Ishikawa (cell line): ENCODE results near the gene TNFRSF25.

ENCODE experiments used
- CEBPB ChIP-seq: IDR thresholded peaks from 2 replicates; pipeline ENCODE4 v1.6.1; 2012
- CREB1 ChIP-seq: IDR thresholded peaks from 2 replicates; pipeline ENCODE4 v1.6.1; 2012; ENCODE audit warnings: low read depth
- EGR1 ChIP-seq: IDR thresholded peaks from 2 replicates; pipeline ENCODE4 v1.6.1; 2012
- EP300 ChIP-seq: IDR thresholded peaks from 2 replicates; pipeline ENCODE4 v1.6.1; 2012; ENCODE audit warnings: borderline replicate concordance
- FOXM1 ChIP-seq: IDR thresholded peaks from 2 replicates; pipeline ENCODE4 v1.6.1; 2012; ENCODE audit warnings: low read depth, borderline replicate concordance
- NFIC ChIP-seq: IDR thresholded peaks from 2 replicates; pipeline ENCODE4 v1.6.1; 2012
- RAD21 ChIP-seq: IDR thresholded peaks from 2 replicates; pipeline ENCODE4 v1.6.1; 2012; ENCODE audit warnings: low read depth
- REST ChIP-seq: IDR thresholded peaks from 2 replicates; pipeline ENCODE4 v1.6.1; 2012; ENCODE audit warnings: low read depth, mild to moderate bottlenecking
- TAF1 ChIP-seq: IDR thresholded peaks from 2 replicates; pipeline ENCODE4 v1.6.1; 2012; ENCODE audit warnings: low read depth, mild to moderate bottlenecking
- TCF12 ChIP-seq: IDR thresholded peaks from 2 replicates; pipeline ENCODE4 v1.6.1; 2012; ENCODE audit warnings: low read depth
- TEAD4 ChIP-seq: IDR thresholded peaks from 2 replicates; pipeline ENCODE4 v1.6.1; 2012
- YY1 ChIP-seq: IDR thresholded peaks from 2 replicates; pipeline ENCODE4 v1.6.1; 2012; ENCODE audit warnings: low read depth
- ZBTB7A ChIP-seq: IDR thresholded peaks from 2 replicates; pipeline ENCODE4 v1.6.1; 2012; ENCODE audit warnings: low read depth
- TF ChIP-seq, protein P1 (sequence below): IDR thresholded peaks from 2 replicates; pipeline ENCODE4 v1.6.1; 2012
- TF ChIP-seq, protein P2 (sequence below): IDR thresholded peaks from 2 replicates; pipeline ENCODE4 v1.6.1; 2012

The TNFRSF25 gene

GRCh38 chr1:6491480-6491962 is 25.5 kb upstream of the TNFRSF25 start, which contains the start of gene PLEKHG5:
Gene PLEKHG5, minus strand, starts transcription at chr1:6491667. Its CDS starts 14,096 bp downstream, at chr1:6477571.
- TF ChIP-seq NFIC, result no peak
- peak; percentile 25; the same call in 1 of the 2 replicates for TF ChIP-seq TCF12
- no peak for TF ChIP-seq REST
- 0 out of 2 replicates have a peak, but pooled peaks have one; percentile 3 for TF ChIP-seq TAF1
- peak; percentile 26; the same call in 1 of the 2 replicates for TF ChIP-seq YY1
- TF ChIP-seq EP300, result peak; percentile 48; the same call in 1 of the 2 replicates
- TF ChIP-seq TEAD4, result no peak
- TF ChIP-seq, protein P1, sequence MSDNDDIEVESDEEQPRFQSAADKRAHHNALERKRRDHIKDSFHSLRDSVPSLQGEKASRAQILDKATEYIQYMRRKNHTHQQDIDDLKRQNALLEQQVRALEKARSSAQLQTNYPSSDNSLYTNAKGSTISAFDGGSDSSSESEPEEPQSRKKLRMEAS, result peak; percentile 33; the same call in 1 of the 2 replicates

DNA sequence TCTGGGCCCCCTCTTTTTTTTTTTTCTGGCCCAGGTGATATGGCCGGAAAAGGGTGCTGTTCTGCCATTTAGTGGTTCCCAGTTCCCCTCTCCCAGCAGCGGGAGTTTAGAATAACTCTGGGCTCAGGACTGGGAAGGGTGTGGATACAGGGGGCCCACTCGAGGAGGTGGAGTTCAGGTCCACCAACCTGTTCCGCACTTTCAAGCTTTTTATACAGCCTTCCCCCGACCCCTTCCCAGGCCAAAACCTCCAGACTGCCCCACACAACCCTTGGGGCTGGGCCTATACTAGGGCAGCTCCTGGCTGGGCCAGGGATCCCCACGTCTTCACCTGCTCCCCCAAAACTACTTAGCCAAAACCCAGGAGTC is 25.1 kb upstream of the TNFRSF25 start:
- TF ChIP-seq CEBPB (no peak), REST (no peak), EP300 (no peak), RAD21 (no peak), CREB1 (no peak), EGR1 (no peak), FOXM1 (no peak)
- TF ChIP-seq, protein P2, sequence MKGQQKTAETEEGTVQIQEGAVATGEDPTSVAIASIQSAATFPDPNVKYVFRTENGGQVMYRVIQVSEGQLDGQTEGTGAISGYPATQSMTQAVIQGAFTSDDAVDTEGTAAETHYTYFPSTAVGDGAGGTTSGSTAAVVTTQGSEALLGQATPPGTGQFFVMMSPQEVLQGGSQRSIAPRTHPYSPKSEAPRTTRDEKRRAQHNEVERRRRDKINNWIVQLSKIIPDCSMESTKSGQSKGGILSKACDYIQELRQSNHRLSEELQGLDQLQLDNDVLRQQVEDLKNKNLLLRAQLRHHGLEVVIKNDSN, result no peak

DNA sequence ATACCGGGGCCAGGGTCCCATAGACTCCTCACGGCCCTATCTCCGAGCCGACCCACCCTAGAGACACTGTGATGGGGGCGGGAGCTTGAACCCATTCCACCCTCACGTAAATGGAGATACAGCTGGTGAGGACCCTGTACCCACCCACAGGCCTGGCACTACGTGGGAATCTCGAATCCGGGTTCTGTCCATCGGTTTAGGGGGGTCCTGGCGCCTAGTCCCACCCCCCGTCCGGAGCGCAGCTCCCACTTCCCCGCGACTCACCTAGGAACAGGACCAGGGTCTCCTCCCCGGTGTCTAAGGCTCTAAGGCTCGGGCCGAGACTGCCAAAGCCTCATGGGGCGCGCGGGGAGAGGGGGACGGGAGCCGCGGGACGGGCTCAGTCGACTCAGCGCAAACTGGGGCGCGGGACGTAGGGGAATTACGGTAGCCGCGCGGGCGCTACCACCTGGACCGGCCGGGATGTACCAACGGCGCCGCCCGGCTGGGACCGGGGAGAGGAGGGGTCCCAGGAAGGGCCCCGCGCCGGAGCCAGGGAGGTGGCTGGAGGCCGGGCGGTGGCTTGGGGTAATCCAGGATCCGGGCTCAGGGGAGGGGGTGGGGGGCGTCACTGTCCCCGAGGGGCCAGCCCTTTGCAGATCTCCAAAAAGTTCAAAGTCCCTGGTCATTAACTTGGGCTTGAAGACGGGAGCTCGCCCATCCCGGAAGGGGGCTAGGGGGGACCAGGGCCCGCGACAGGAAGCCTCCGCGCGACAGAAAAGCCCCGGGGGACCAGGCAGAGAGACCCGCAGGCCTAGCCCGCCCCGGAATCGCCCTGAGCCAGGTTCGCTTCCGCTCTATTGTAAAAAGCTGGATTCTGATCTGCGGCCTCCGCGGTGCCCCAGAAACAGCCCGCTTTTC is 24.5 kb upstream of the TNFRSF25 start:
- TF ChIP-seq, protein P2, result peak; percentile 13; the same call in 1 of the 2 replicates
- TF ChIP-seq YY1 (peak; percentile 51; the same call in 1 of the 2 replicates), NFIC (no peak), EGR1 (no peak), FOXM1 (no peak), TCF12 (peak; percentile 21; the same call in 1 of the 2 replicates), EP300 (peak; percentile 46; the same call in 1 of the 2 replicates), TEAD4 (no peak), CEBPB (no peak), CREB1 (no peak), REST (no peak), ZBTB7A (peak; percentile 94; the same call in 1 of the 2 replicates), TAF1 (peak; percentile 26; the same call in 1 of the 2 replicates), RAD21 (no peak)
- TF ChIP-seq, protein P1, result peak; percentile 39

DNA sequence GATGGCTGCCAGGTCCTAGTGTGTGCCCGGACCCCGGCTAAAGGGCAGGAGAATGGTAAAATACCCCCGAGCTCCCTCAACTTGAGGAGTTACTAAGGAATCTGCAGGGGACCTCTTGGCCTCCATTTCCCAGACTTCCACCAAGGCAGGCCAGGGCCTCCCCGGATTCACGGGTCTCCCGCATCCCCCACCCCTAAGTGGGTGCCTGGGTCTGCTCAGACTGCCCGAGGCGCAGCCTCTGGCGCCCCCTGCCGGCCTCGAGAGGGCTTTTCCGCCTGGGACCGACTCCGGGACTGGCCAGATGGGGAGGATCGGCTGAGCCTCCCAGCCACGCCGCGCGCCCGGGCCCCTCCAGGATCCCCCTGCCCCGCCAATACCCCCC is 23.8 kb upstream of the TNFRSF25 start:
- TF ChIP-seq, protein P1, result no peak
- TF ChIP-seq TCF12 (no peak), RAD21 (peak; percentile 69), FOXM1 (no peak), ZBTB7A (peak; percentile 50; the same call in 1 of the 2 replicates), TEAD4 (no peak)
